GM10248 (cell line): ENCODE measurements around the gene MGARP.

Source experiments
- CTCF ChIA-PET: fragments of 300-600 bp; sonication (Branson Sonifier 250); formaldehyde crosslinking; extraction: SDS; loops from one replicate; lab custom pipeline; 2021; ENCODE audit warnings: antibody characterized with exemption; lab: Yijun Ruan, JAX
- POLR2A ChIA-PET: fragments of 350-650 bp; sonication (Branson Sonifier 250); formaldehyde crosslinking; extraction: SDS; loops from one replicate; lab custom pipeline; 2020; ENCODE audit warnings: antibody characterized with exemption; lab: Yijun Ruan, JAX
- DNase-seq: peaks from one replicate; pipeline ENCODE4 v3.0.0; 2012; ENCODE audit errors: extremely low spot score
- TF ChIP-seq, protein P1 (sequence below): IDR thresholded peaks from 2 replicates; pipeline ENCODE4 v1.5.1; 2012; ENCODE audit warnings: mild to moderate bottlenecking, low read depth; ENCODE audit errors: extremely low read depth, missing control alignments, control extremely low read depth

MGARP gene

DNA sequence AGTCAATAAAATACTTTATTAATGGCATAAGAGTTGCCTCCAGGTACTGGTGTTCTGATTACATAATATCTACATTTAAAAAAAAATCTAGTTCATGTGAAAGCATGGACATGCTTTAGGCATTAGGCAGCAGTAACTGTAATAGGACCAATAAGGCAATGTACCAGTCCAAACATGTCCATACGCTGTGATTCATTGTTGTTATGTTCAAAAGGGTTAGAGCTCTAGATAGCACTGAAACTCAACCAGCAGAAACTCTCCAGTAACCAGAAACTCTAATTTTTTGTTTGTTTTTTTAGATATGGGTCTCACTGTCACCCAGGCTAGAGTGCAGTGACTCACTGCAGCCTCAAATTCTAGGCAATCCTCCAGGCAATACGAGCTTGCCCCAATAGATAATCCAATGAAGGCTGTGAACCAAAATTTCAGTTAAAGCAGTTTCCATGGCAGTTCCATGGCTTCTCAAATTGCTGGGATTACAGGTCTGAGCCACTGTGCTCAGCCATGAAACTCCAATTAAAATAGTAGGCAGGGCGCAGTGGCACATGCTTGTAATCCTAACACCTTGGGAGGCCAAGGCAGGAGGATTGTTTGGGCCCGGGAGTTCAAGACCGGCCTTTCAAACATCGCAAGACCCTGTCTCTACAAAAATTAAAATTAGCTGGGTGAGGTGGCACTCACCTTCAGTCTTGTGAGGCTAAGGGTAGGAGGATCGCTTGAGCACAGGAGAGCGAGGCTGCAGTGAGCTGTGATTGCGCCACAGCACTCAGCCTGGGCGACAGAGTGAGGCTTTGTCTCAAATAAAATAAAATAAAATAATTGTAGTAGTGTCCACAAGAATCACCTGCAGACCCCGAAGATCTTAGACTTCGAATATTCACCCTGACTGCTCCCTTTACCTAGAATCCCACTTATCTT lies 36.3 kb downstream of the MGARP start:
- CTCF ChIA-PET: interaction anchor here (0.9 to 1.6 kb wide), 6 partner anchors 10 to 144 kb away, joined by 3 to 4 read pairs (median 3); no protein-coding TSS in a partner anchor
- no peak for DNase-seq
- TF ChIP-seq, protein P1, sequence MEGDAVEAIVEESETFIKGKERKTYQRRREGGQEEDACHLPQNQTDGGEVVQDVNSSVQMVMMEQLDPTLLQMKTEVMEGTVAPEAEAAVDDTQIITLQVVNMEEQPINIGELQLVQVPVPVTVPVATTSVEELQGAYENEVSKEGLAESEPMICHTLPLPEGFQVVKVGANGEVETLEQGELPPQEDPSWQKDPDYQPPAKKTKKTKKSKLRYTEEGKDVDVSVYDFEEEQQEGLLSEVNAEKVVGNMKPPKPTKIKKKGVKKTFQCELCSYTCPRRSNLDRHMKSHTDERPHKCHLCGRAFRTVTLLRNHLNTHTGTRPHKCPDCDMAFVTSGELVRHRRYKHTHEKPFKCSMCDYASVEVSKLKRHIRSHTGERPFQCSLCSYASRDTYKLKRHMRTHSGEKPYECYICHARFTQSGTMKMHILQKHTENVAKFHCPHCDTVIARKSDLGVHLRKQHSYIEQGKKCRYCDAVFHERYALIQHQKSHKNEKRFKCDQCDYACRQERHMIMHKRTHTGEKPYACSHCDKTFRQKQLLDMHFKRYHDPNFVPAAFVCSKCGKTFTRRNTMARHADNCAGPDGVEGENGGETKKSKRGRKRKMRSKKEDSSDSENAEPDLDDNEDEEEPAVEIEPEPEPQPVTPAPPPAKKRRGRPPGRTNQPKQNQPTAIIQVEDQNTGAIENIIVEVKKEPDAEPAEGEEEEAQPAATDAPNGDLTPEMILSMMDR: no peak
- POLR2A ChIA-PET: no interaction called here

DNA sequence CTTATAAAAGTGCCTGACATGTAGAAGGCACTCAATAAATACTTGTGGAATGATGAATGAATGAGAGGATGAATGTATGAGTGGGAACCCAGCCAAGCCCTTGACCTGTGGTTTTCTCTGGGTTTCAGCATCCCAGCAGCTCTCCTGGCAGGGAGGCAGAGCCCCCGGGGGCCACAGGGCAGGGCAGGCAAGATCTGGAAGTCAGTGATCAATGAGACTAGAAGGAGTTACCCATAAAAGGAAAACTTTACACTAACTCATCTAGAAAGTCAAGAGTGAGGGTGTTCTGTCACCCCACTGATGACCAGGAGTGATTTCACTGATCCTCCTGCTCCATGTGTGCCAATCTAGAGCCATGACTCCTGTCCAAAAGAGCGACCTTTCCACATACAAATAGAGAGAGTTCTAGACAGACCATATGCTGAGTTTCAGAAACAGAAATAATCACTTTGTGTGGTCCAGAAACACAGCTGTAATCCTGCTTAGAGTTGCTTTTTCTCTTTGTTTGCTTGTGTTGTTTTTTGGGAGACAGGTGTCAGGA lies 37.4 kb downstream of the MGARP start:
- ChIA-PET POLR2A (no interaction called here), CTCF (interaction anchor here (0.9 to 1.6 kb wide), 3 partner anchors 17 to 143 kb away, joined by 3 to 4 read pairs (median 4); no protein-coding TSS in a partner anchor)
- DNase-seq: no peak
- TF ChIP-seq, protein P1: no peak

DNA sequence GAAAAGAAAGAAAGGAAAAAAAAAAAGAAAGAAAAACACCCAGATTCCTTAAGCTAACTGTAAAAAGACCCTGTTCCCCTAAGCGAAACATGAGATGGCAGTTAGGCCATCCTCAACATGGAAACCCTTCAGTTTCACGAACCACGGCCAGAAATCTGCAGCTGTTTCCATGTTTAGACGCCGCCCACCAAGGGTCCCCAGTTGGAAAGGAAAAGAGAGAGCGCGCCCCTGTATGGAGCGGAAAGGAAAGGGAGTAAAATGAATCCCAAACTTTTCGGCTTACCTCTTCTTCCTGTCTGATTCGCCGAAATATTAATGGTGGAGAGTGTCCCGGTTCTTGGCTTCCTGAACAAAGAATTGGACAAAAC lies 38.3 kb downstream of the MGARP start:
- CTCF ChIA-PET: interaction anchor here (1.6 to 2.2 kb wide), 2 partner anchors 12 to 24 kb away, joined by 4 to 7 read pairs; no protein-coding TSS in a partner anchor
- DNase-seq: no peak
- POLR2A ChIA-PET: no interaction called here
- TF ChIP-seq, protein P1: no peak

DNA sequence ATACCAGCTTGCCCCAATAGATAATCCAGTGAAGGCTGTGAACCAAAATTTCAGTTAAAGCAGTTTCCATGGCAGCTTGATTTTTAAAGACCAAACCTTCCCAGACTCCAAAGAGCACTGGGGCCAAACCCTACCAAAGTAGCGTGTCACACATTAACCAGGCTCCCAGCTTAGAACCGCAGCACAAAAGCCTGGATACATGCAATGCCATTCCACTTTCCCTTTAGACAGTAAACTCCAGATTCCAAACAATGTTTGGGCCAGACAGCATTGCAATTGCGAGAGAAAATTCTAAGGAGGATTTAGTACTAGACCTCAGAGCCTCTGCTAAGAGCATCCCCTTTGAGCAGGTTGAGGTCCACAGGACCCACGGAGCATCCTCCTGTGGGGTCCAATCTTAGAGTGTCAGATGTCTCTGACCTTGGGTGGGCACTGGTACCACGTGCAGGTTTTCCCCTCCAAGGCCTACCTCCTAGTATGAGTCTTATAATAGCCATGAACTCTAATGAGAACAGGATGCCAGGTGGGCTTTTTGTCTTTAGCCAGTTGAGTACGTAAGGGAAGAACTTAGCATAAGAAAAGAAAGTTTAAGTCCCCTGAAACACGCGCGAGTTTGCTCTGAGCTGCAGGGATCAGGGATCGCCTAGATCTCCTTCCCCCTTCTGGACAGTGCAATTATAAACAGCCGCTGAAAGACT lies 38.8 kb downstream of the MGARP start:
- POLR2A ChIA-PET: no interaction called here

DNA sequence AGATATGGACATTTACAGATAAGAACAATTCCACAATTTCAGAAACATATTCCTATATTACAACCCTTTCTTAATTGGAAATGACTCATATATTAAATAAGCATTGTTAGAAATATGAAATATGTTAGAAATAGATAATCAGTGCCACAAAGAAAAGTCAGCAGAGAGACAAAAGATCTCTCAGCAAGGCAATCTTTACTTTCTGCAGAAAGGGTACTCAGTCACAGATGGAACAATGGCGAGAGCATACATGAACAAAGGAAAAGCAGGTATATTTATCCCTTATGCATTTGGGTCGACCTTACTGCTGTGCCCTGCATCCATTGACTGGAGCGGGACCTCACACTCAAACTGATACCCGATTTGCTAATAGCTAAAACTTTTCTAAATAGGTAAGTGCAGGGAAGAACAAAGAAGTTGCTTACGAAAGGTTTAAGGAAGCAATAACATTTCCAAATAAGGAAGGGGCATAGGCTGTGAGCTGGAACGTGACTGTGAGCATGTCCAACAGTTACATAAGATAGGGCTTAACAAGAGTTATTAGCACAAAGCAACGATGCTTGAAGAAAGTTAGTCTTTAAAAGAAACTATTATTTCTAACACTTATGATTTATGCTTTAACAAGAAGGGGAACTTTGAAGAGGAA lies 40.8 kb downstream of the MGARP start:
- TF ChIP-seq, protein P1: no peak
- DNase-seq: no peak
- ChIA-PET POLR2A (no interaction called here), CTCF (no interaction called here)

More for the DNA sequence above, 38.8 kb downstream of the MGARP start:
- no peak for DNase-seq
- TF ChIP-seq, protein P1: no peak
- CTCF ChIA-PET: interaction anchor here (1.2 to 2.2 kb wide), 4 partner anchors 9 to 141 kb away, joined by 3 to 7 read pairs (median 4); no protein-coding TSS in a partner anchor

DNA sequence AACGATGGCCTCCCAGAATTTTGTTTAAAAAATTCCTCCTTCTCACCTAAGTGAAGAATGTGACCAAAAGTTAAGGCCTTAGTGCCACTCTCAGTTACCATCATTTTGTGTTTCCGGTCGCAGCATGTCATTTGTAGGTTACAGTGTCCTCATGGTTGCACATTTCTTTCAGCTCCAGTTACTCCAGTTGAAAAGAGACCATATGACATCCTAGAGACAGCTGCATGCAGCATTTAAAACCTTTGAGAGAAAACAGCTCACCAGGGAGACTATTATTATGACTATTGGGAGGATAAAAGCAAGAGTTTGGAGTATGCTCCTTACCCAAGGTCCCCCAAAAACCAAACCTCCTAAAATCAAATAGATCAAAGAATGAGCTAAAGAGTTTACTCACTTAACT lies 45.8 kb downstream of the MGARP start:
- no peak for DNase-seq
- POLR2A ChIA-PET: no interaction called here
- TF ChIP-seq, protein P1: no peak
- CTCF ChIA-PET: interaction anchor here (1.0 to 1.9 kb wide), 5 partner anchors 12 to 67 kb away, joined by 3 to 7 read pairs (median 4); partner anchors contain the start of gene NAA15
